BJ (cell line): ENCODE data around the gene UBN2. TPM values are rescaled to one million over a fixed set of nuclear protein-coding genes. Genes with fewer than 3 reads are reported as not detected.

Source experiments
- CTCF ChIA-PET: fragments of 350-600 bp; formaldehyde crosslinking; extraction: SDS; loops from one replicate; lab custom pipeline; 2021; ENCODE audit warnings: antibody characterized with exemption, inconsistent platforms; lab: Yijun Ruan, JAX
- POLR2A ChIA-PET: fragments of 300-600 bp; sonication (Branson Sonifier 250); formaldehyde crosslinking; extraction: SDS; loops from one replicate; lab custom pipeline; 2021; ENCODE audit warnings: antibody characterized with exemption; lab: Charles Lee
- DNase-seq: peaks from one replicate; pipeline ENCODE4 v3.0.0-alpha.2; 2011; ENCODE audit warnings: low read depth
- H3K27me3 ChIP-seq: 2 replicates; pipeline ENCODE4 v1.6.0; 2011; ENCODE audit warnings: low read length; ENCODE audit not compliant: control insufficient read depth, insufficient read depth
- H3K36me3 ChIP-seq: 2 replicates; pipeline ENCODE4 v1.5.1; 2011; ENCODE audit warnings: low read length; ENCODE audit not compliant: control insufficient read depth, insufficient read depth
- H3K4me3 ChIP-seq: 2 replicates; pipeline ENCODE4 v1.5.1; 2011; ENCODE audit warnings: low read depth, mild to moderate bottlenecking, control low read depth, low read length
- CTCF ChIP-seq: IDR thresholded peaks from 2 replicates; pipeline ENCODE4 v1.5.1; 2011; ENCODE audit warnings: low read depth, mild to moderate bottlenecking, control low read depth, inconsistent platforms, low read length, moderate library complexity; ENCODE audit not compliant: insufficient read depth
- polyA plus RNA-seq: library from polyadenylated mRNA; depleted of rRNA; stranded (reverse); fragments of >200 nt; gene quantifications from 2 replicates; pipeline ENCODE4 v1.2.3, GENCODE V29; 2011

UBN2 gene
- polyA plus RNA-seq, 1 experiment = 1.8 TPM

GRCh38 chr7:139259142-139259541 lies 28.1 kb downstream of the UBN2 start:
- POLR2A ChIA-PET = no interaction called here
- H3K36me3 ChIP-seq = peaks cover 5% of the 10 kb centered on the region

GRCh38 chr7:139264220-139264619 lies 33.2 kb downstream of the UBN2 start:
- POLR2A ChIA-PET = no interaction called here

More at GRCh38 chr7:139259142-139259541, 28.1 kb downstream of the UBN2 start:
- DNase-seq = no peak
- no peak for TF ChIP-seq CTCF
- H3K27me3 ChIP-seq = no peaks in the 10 kb centered on the region
- CTCF ChIA-PET = interaction anchor here (0.6 kb wide), 1 partner anchor 137 kb away, joined by 3 read pairs; no protein-coding TSS in a partner anchor
- no peak overlapping the region for H3K4me3 ChIP-seq

GRCh38 chr7:139265673-139266072 lies 34.6 kb downstream of the UBN2 start:
- POLR2A ChIA-PET = no interaction called here
- DNase-seq = no peak

More at GRCh38 chr7:139264220-139264619, 33.2 kb downstream of the UBN2 start:
- H3K36me3 ChIP-seq = peaks cover 9% of the 10 kb centered on the region
- H3K27me3 ChIP-seq = no peaks in the 10 kb centered on the region
- no peak for TF ChIP-seq CTCF
- DNase-seq = no peak
- no peak overlapping the region for H3K4me3 ChIP-seq
- CTCF ChIA-PET = no interaction called here

GRCh38 chr7:139271718-139272628 lies 40.9 kb downstream of the UBN2 start:
- no peaks in the 10 kb centered on the region for H3K27me3 ChIP-seq
- H3K4me3 ChIP-seq = no peak overlapping the region
- no peak for TF ChIP-seq CTCF
- peaks cover 1% of the 10 kb centered on the region for H3K36me3 ChIP-seq
- ChIA-PET CTCF (no interaction called here), POLR2A (no interaction called here)
- no peak for DNase-seq

More at GRCh38 chr7:139265673-139266072, 34.6 kb downstream of the UBN2 start:
- CTCF ChIA-PET = no interaction called here
- Histone ChIP-seq H3K36me3 (peaks cover 9% of the 10 kb centered on the region), H3K4me3 (no peak overlapping the region), H3K27me3 (no peaks in the 10 kb centered on the region)
- TF ChIP-seq CTCF = no peak

- H3K36me3 ChIP-seq = peaks cover 18% of the 10 kb centered on the region
- ChIA-PET POLR2A (no interaction called here), CTCF (no interaction called here)
- H3K4me3 ChIP-seq = no peak overlapping the region
- DNase-seq = no peak
- TF ChIP-seq CTCF = no peak
- H3K27me3 ChIP-seq = no peaks in the 10 kb centered on the region
Observed at GRCh38 chr7:139284252-139284896, 53.3 kb downstream of the UBN2 start.
